T-cell (primary cell): Measurements from ENCODE around the gene MICA. TPM values are rescaled to one million over a fixed set of nuclear protein-coding genes. Genes with fewer than 3 reads are reported as not detected.

Experiments used
- ATAC-seq, 4 experiments: fragments of 200-7000 bp in 3 of 4; fragments of 150-1000 bp in 1 of 4; cut with Tn5 transposase; replicated peaks in 1 of 4; 1 replicate in 3 of 4; 2 replicates in 1 of 4; pipeline ENCODE4 v1.10.0; 2021; ENCODE audit warnings: moderate library complexity in 3 of 4, mild to moderate bottlenecking in 2 of 4, moderate number of reproducible peaks in 1 of 4
- CTCF ChIA-PET, 2 donors: fragments of 300-600 bp; sonication (Branson Sonifier 250); formaldehyde crosslinking; loops; one replicate each; lab custom pipeline; 2022; ENCODE audit warnings: antibody characterized with exemption in 2 of 2; lab: Charles Lee
- POLR2A ChIA-PET, 2 donors: fragments of 300-600 bp; sonication (Branson Sonifier 250); formaldehyde crosslinking; loops; one replicate each; lab custom pipeline; 2022; ENCODE audit warnings: antibody characterized with exemption in 2 of 2; lab: Charles Lee
- DNase-seq, 35 experiments: peaks; one replicate each; pipeline versions ENCODE4 v3.0.0 to v3.0.0-alpha.2; 2013 to 2023
- H3K27ac ChIP-seq: one replicate; pipeline ENCODE4 v1.5.1; 2013; ENCODE audit warnings: low read length
- H3K27me3 ChIP-seq, 2 experiments: replicated peaks in 1 of 2; 1 replicate in 1 of 2; 2 replicates in 1 of 2; pipeline versions ENCODE4 v1.6.1 to v1.7.0; 2013; ENCODE audit warnings: low read length in 1 of 2, mixed read lengths in 1 of 2; ENCODE audit not compliant: control insufficient read depth in 2 of 2, insufficient read depth in 2 of 2; ENCODE audit errors: extremely low read depth in 1 of 2
- H3K36me3 ChIP-seq, 2 donors: 1 replicate in 1 of 2; 2 replicates in 1 of 2; pipeline versions ENCODE4 v1.6.1 to v1.7.0; 2013; ENCODE audit warnings: low read length in 1 of 2; ENCODE audit not compliant: control insufficient read depth in 2 of 2, insufficient read depth in 1 of 2; ENCODE audit errors: extremely low read depth in 1 of 2
- H3K4me1 ChIP-seq, 2 experiments: 1 replicate in 1 of 2; 2 replicates in 1 of 2; pipeline versions ENCODE4 v1.6.1 to v1.7.0; 2013; ENCODE audit warnings: low read length in 2 of 2, mixed read lengths in 1 of 2; ENCODE audit not compliant: insufficient read depth in 2 of 2, control insufficient read depth in 1 of 2; ENCODE audit errors: extremely low read depth in 1 of 2
- H3K4me3 ChIP-seq, 2 donors: 1 replicate in 1 of 2; 2 replicates in 1 of 2; pipeline versions ENCODE4 v1.5.1 to v1.7.0; 2013; ENCODE audit warnings: mild to moderate bottlenecking in 2 of 2, low read length in 1 of 2, moderate library complexity in 1 of 2; ENCODE audit not compliant: control insufficient read depth in 1 of 2; ENCODE audit errors: extremely low read depth in 1 of 2
- H3K9me3 ChIP-seq: 2 replicates; pipeline ENCODE4 v1.7.0; 2013
- H3K27ac Mint-ChIP-seq, 2 donors: one replicate each; pipeline ENCODE4 v1.8.0; 2020 to 2021; ENCODE audit warnings: mild to moderate bottlenecking in 2 of 2, mixed read lengths in 2 of 2
- H3K27me3 Mint-ChIP-seq, 2 donors: one replicate each; pipeline ENCODE4 v1.8.0; 2021 to 2022; ENCODE audit warnings: mixed read lengths in 2 of 2
- H3K36me3 Mint-ChIP-seq: one replicate; pipeline ENCODE4 v1.8.0; 2021; ENCODE audit warnings: mixed read lengths
- H3K4me1 Mint-ChIP-seq, 3 donors: one replicate each; pipeline ENCODE4 v1.8.0; 2020 to 2022; ENCODE audit warnings: mixed read lengths in 3 of 3, mild to moderate bottlenecking in 1 of 3
- H3K4me3 Mint-ChIP-seq, 3 donors: one replicate each; pipeline ENCODE4 v1.8.0; 2020 to 2022; ENCODE audit warnings: mild to moderate bottlenecking in 3 of 3, mixed read lengths in 3 of 3, moderate library complexity in 3 of 3
- H3K9me3 Mint-ChIP-seq, 3 donors: one replicate each; pipeline ENCODE4 v1.8.0; 2020 to 2022; ENCODE audit warnings: mixed read lengths in 3 of 3
- WGBS: methylation state at CpG from one replicate; pipeline ENCODE4 v1.1.5; 2013; ENCODE audit warnings: missing lambda C conversion rate; ENCODE audit not compliant: insufficient coverage; 5-methylcytosine and 5-hydroxymethylcytosine counted together
- total RNA-seq, 35 experiments: library from RNA in 6 of 35; stranded (reverse) in 6 of 35; fragments of 120-200 nt in 1 of 35; gene quantifications; one replicate each; pipeline versions ENCODE4 v1.2.1 to v1.2.4 and lab custom pipeline; 2013 to 2026

The MICA gene
- total RNA-seq: 10 to 100 TPM in 4 of 5 donors, 1 to 10 TPM in 1; 5.5 to 24.0 (median 14.9) TPM
- 21.7 TPM for total RNA-seq (2013)
- 4.0 to 35.1 (median 19.3) reads per million in 29 experiments for total RNA-seq (lab: John Stamatoyannopoulos, UW)

DNA sequence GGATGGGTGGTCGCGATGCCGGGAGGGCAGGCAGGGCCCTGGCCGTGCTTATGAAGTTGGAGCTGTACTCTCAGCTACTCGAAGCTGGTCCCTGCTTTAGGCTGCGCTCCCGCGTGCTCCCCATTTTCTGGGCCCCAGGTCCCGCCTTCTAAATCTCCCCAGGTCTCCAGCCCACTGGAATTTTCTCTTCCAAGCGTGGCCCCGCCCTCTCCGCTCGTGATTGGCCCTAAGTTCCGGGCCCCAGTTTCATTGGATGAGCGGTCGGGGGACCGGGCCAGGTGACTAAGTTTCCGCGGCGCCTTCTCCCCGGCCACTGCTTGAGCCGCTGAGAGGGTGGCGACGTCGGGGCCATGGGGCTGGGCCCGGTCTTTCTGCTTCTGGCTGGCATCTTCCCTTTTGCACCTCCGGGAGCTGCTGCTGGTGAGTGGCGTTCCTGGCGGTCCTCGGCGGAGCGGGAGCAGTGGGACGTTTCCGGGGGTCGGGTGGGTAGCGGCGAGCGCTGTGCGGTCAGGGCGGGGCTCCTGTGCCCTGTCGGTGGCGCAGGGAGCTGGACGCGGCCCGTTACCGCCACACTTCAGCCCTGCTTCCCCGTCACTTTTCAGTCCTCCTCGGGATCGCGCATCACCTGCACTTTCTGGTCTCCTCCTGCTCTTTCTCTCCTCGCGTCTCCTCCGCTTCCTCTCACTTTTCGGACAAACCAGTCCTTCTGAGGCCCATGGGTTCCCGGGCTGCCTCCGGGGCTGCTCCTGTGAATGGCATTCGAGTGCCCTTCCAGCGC, at the start of gene MICA:
Gene MICA, plus strand, starts transcription at position 313 of the 778 bp plus-strand sequence. Its CDS starts 38 bp downstream, at position 351.
- DNase-seq: peak in 33 of 35 experiments; percentile 15 to 79 (median 44)
- H3K27me3 ChIP-seq: no peaks in the 10 kb centered on the region
- H3K9me3 ChIP-seq: no peaks in the 10 kb centered on the region
- ChIA-PET CTCF (interaction anchor here in 1 of 2 donors (0.9 to 1.4 kb wide), 2 partner anchors 39 to 54 kb away, joined by 3 to 5 read pairs; no protein-coding TSS in a partner anchor), POLR2A (interaction anchor here in 1 of 2 donors (0.6 kb wide), 1 partner anchor 59 kb away, joined by 4 read pairs; no protein-coding TSS in a partner anchor)
- H3K4me1 ChIP-seq: peaks cover 17 to 43% of the 10 kb centered on the region in 2 experiments
- no peaks in the 10 kb centered on the region for H3K36me3 ChIP-seq
- peak within 1 kb of the TSS; percentile 85 for H3K27ac ChIP-seq
- 2% methylated on average over 58 of the region's 58 CpGs for WGBS
- H3K27ac Mint-ChIP-seq: peak within 1 kb of the TSS; percentile 89 to 96
- peak; percentile 59 to 67 (median 63) for ATAC-seq
- no peaks in the 10 kb centered on the region for H3K9me3 Mint-ChIP-seq
- H3K4me3 Mint-ChIP-seq: peak within 1 kb of the TSS; percentile 86 to 97 (median 96)
- no peaks in the 10 kb centered on the region for H3K36me3 Mint-ChIP-seq
- peaks cover 73 to 91% (median 80%) of the 10 kb centered on the region in 3 donors for H3K4me1 Mint-ChIP-seq
- peak within 1 kb of the TSS; percentile 62 to 74 for H3K4me3 ChIP-seq
- no peaks in the 10 kb centered on the region for H3K27me3 Mint-ChIP-seq

DNA sequence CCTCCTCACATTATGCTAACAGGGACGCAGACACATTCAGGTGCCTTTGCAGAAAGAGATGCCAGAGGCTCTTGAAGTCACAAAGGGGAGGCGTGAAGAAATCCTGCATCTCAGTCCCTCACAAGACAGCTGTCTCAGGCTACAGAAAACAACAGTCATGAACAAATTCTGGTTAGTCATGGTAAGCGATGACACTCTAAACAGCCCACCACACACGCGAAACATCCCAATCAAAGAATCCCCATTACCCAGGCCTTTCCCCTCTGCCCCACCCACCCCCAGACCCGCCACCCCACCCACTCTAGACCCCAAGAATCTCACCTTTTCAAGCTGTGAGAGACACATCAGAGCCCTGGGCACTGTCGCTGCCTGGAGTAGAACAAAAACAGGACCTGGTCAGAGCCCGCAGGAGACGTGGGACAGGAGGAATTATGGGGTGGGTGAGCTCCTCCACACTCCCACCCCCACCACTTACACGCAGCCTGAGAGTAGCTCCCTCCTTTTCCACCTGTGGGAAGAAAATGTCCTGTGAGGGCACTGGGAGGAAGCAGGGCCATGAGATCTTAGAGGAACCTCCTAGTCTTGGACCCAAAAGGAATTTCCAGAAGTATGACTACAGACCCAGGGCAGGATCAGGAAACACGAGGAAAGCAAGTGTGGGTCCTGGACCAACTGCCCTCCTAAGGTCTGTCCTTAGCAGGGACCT, 49.1 kb upstream of the MICA start:
- H3K9me3 Mint-ChIP-seq: no peaks in the 10 kb centered on the region
- no peak for ATAC-seq
- Histone ChIP-seq H3K4me1 (peaks cover 30 to 62% of the 10 kb centered on the region in 2 experiments), H3K4me3 (peak overlapping the region; percentile 83 to 99), H3K36me3 (peaks cover 2 to 29% of the 10 kb centered on the region in 2 donors), H3K27me3 (no peaks in the 10 kb centered on the region), H3K9me3 (no peaks in the 10 kb centered on the region), H3K27ac (peak overlapping the region; percentile 69)
- no peaks in the 10 kb centered on the region for H3K27me3 Mint-ChIP-seq
- WGBS: 21% methylated on average over 2 of the region's 11 CpGs
- H3K4me3 Mint-ChIP-seq: peak overlapping the region; percentile 92 to 99 (median 96)
- DNase-seq: peak in 7 of 35 experiments; percentile 12 to 54 (median 23)
- H3K36me3 Mint-ChIP-seq: peaks cover 38% of the 10 kb centered on the region
- H3K4me1 Mint-ChIP-seq: peaks cover 66 to 78% (median 67%) of the 10 kb centered on the region in 3 donors
- peak overlapping the region; percentile 90 to 92 for H3K27ac Mint-ChIP-seq
- ChIA-PET POLR2A (interaction anchor here (0.6 to 2.0 kb wide), 5 partner anchors 17 to 151 kb away, joined by 3 to 39 read pairs (median 5); no protein-coding TSS in a partner anchor), CTCF (no interaction called here)

DNA sequence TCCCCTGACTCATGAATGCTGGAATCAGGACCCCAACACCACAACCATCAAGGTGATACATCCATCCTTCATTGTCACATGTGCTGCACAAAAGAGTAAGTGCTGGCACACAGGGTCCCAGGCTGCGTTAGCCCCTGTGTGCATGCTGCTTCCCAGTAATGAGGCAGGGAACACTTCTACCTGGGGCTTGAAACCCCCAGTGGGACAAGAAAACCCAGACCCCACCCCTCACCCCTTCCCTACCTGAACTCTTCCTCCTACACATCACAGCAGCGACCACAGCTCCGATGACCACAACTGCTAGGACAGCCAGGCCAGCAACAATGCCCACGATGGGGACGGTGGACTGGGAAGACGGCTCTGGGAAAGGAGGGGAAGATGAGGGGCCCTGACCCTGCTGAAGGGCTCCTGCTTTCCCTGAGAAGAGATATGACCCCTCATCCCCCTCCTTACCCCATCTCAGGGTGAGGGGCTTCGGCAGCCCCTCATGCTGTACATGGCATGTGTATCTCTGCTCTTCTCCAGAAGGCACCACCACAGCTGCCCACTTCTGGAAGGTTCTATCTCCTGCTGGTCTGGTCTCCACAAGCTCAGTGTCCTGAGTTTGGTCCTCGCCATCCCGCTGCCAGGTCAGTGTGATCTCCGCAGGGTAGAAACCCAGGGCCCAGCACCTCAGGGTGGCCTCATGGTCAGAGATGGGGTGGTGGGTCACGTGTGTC, 48.4 kb upstream of the MICA start:
- Histone ChIP-seq H3K27me3 (no peaks in the 10 kb centered on the region), H3K4me3 (peak overlapping the region; percentile 83 to 99), H3K36me3 (peaks cover 2 to 29% of the 10 kb centered on the region in 2 donors), H3K27ac (peak overlapping the region; percentile 69), H3K9me3 (no peaks in the 10 kb centered on the region), H3K4me1 (peaks cover 30 to 62% of the 10 kb centered on the region in 2 experiments)
- CTCF ChIA-PET: interaction anchor here in 1 of 2 donors (0.5 kb wide), 1 partner anchor 207 kb away, joined by 3 read pairs; no protein-coding TSS in a partner anchor
- no peaks in the 10 kb centered on the region for H3K9me3 Mint-ChIP-seq
- H3K4me1 Mint-ChIP-seq: peaks cover 68 to 77% (median 72%) of the 10 kb centered on the region in 3 donors
- H3K4me3 Mint-ChIP-seq: peak overlapping the region; percentile 92 to 99 (median 96)
- WGBS: 14% methylated on average over 3 of the region's 11 CpGs
- peak in 6 of 35 experiments; percentile 4 to 43 (median 12) for DNase-seq
- ATAC-seq: no peak
- no peaks in the 10 kb centered on the region for H3K27me3 Mint-ChIP-seq
- POLR2A ChIA-PET: interaction anchor here (0.6 to 2.0 kb wide), 4 partner anchors 11 to 86 kb away, joined by 3 to 39 read pairs (median 4); no protein-coding TSS in a partner anchor
- peak overlapping the region; percentile 90 to 92 for H3K27ac Mint-ChIP-seq
- peaks cover 38% of the 10 kb centered on the region for H3K36me3 Mint-ChIP-seq

DNA sequence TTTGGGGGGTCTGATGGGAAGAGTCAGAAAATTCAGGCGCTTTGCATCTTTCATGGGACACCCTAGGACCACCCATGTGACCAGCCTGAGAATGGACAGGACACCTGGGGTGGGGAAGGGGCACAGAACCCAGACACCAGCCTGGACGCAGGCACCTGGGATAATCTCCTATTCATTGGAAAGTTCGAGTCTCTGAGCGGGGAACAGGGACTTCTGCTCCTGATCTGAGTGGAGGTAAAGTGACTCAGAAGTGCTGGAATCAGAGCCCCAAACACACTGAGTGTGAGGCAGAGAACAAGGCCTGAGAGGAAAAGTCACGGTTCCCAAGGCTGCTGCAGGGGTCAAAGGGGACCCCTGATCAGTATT, 47.8 kb upstream of the MICA start:
- Histone ChIP-seq H3K4me3 (peak overlapping the region; percentile 83 to 99), H3K4me1 (peaks cover 30 to 60% of the 10 kb centered on the region in 2 experiments), H3K27me3 (no peaks in the 10 kb centered on the region), H3K9me3 (no peaks in the 10 kb centered on the region), H3K36me3 (peaks cover 2 to 29% of the 10 kb centered on the region in 2 donors), H3K27ac (peak overlapping the region; percentile 69)
- no peaks in the 10 kb centered on the region for H3K9me3 Mint-ChIP-seq
- H3K27ac Mint-ChIP-seq: peak overlapping the region; percentile 90 to 92
- H3K4me1 Mint-ChIP-seq: peaks cover 65 to 78% (median 73%) of the 10 kb centered on the region in 3 donors
- H3K36me3 Mint-ChIP-seq: peaks cover 41% of the 10 kb centered on the region
- 10% methylated on average over 4 of the region's 5 CpGs for WGBS
- ChIA-PET CTCF (no interaction called here), POLR2A (no interaction called here)
- H3K27me3 Mint-ChIP-seq: no peaks in the 10 kb centered on the region
- DNase-seq (peak in 2 of 35 experiments; percentile 7 to 49), ATAC-seq (no peak)
- H3K4me3 Mint-ChIP-seq: peak overlapping the region; percentile 92 to 99 (median 96)

GRCh38 chr6:31356216-31356945, 47.0 kb upstream of the MICA start:
- POLR2A ChIA-PET: no interaction called here
- peaks cover 49% of the 10 kb centered on the region for H3K36me3 Mint-ChIP-seq
- DNase-seq (peak in 16 of 35 experiments; percentile 14 to 69 (median 28)), ATAC-seq (peak; percentile 2 to 15 (median 7))
- H3K4me3 Mint-ChIP-seq: peak overlapping the region; percentile 96 to 99 (median 99)
- H3K4me1 ChIP-seq: peaks cover 28 to 52% of the 10 kb centered on the region in 2 experiments
- H3K27ac Mint-ChIP-seq: peak overlapping the region; percentile 76 to 100
- H3K36me3 ChIP-seq: peaks cover 2 to 29% of the 10 kb centered on the region in 2 donors
- peaks cover 59 to 71% (median 68%) of the 10 kb centered on the region in 3 donors for H3K4me1 Mint-ChIP-seq
- peak overlapping the region; percentile 83 to 99 for H3K4me3 ChIP-seq
- CTCF ChIA-PET: no interaction called here
- H3K27ac ChIP-seq: peak overlapping the region; percentile 100
- H3K9me3 ChIP-seq: no peaks in the 10 kb centered on the region
- peaks cover 0 to 3% (median 0%) of the 10 kb centered on the region in 3 donors for H3K9me3 Mint-ChIP-seq
- WGBS: under 1% methylated on average over 56 of the region's 83 CpGs
- H3K27me3 Mint-ChIP-seq: no peaks in the 10 kb centered on the region
- H3K27me3 ChIP-seq: no peaks in the 10 kb centered on the region
